Ectodermal cell (in vitro differentiated cells): ENCODE data around the gene PPFIA2.

ENCODE experiments used
- H3K27ac ChIP-seq: 2 replicates; pipeline ENCODE4 v1.7.0; 2013; ENCODE audit warnings: mild to moderate bottlenecking, low read depth, low read length; ENCODE audit not compliant: insufficient read depth, poor library complexity, severe bottlenecking
- H3K27me3 ChIP-seq: 2 replicates; pipeline ENCODE4 v1.7.0; 2013; ENCODE audit warnings: mild to moderate bottlenecking, low read length; ENCODE audit not compliant: insufficient read depth, control insufficient read depth, poor library complexity, severe bottlenecking
- H3K36me3 ChIP-seq: one replicate; pipeline ENCODE4 v1.7.0; 2013; ENCODE audit warnings: low read length; ENCODE audit not compliant: control insufficient read depth, insufficient read depth
- H3K4me1 ChIP-seq: one replicate; pipeline ENCODE4 v1.7.0; 2013; ENCODE audit warnings: low read length; ENCODE audit not compliant: control insufficient read depth, insufficient read depth
- H3K4me3 ChIP-seq: 2 replicates; pipeline ENCODE4 v1.7.0; 2013; ENCODE audit warnings: low read depth, low read length, control low read depth; ENCODE audit not compliant: insufficient read depth
- H3K9me3 ChIP-seq: 2 replicates; pipeline ENCODE4 v1.7.0; 2013; ENCODE audit warnings: mild to moderate bottlenecking, low read length, moderate library complexity; ENCODE audit not compliant: control insufficient read depth
- WGBS, 2 experiments: methylation state at CpG; one replicate each; pipeline ENCODE4 v1.1.7; 2013; ENCODE audit warnings: missing lambda C conversion rate in 2 of 2; 5-methylcytosine and 5-hydroxymethylcytosine counted together

PPFIA2 gene

GRCh38 chr12:81259360-81259759 is 499.8 kb downstream of the PPFIA2 start:
- Histone ChIP-seq H3K27ac (no peak overlapping the region), H3K4me3 (no peak overlapping the region), H3K27me3 (no peaks in the 10 kb centered on the region), H3K36me3 (no peaks in the 10 kb centered on the region), H3K4me1 (no peaks in the 10 kb centered on the region), H3K9me3 (no peaks in the 10 kb centered on the region)
- 94 to 96% methylated on average over 4 of the region's 4 CpGs for WGBS, 2 experiments

DNA sequence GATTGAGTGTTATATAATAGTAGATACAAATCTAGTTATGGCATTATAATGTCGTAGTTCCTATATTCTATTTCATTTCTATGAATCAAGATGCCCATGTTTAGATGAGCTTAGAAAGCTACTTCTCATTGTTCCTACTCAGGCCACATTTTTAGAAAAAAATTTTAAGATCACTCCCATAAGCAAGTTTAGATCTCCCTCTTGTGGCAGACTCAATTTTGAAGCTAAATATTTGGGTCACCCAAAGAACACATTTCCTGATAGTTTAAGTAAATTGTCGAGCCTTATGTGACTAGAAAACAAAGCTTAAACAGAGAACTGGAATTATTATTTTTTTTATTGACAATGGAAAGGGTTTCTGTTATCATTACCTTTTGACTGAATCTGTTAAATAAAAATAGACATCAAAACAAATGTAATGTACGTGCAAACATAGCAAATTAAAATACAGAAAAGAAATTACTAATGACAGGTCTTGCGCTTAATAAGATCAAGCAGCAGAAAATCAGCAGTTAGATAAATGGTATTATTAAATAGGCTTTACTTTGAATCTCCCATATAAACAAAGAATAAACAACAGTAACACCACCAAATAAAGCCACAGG is 501.1 kb downstream of the PPFIA2 start:
- no peaks in the 10 kb centered on the region for H3K4me1 ChIP-seq

DNA sequence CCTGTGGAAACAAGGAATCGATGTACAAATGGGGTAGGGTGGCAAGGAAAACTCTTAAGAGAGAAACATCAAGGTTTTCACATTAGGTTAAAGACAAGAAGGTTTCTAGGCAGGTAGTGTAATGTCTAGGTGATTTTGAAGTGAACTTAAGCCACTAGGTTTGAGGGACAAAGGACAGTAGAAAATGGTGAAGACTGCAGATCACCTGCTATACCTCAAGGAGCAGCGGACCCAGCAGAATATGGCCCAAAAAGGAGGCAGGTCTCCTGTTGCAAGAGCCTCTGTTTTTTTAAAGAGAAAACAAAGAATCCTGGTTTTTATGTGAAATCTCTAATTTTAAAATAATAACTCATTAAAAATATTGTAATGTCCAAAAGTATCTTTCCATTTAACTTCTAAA is 503.2 kb downstream of the PPFIA2 start:
- Histone ChIP-seq H3K4me1 (no peaks in the 10 kb centered on the region), H3K9me3 (no peaks in the 10 kb centered on the region), H3K27me3 (no peaks in the 10 kb centered on the region), H3K36me3 (no peaks in the 10 kb centered on the region), H3K27ac (no peak overlapping the region), H3K4me3 (no peak overlapping the region)
- WGBS, 2 experiments = 89 to 95% methylated on average over 2 of the region's 2 CpGs

More for the DNA sequence above, 501.1 kb downstream of the PPFIA2 start:
- H3K27me3 ChIP-seq = no peaks in the 10 kb centered on the region
- 90% methylated on average over 2 of the region's 4 CpGs; no CpG with 5 or more reads in 1 of the 2 experiments for WGBS, 2 experiments
- no peak overlapping the region for H3K4me3 ChIP-seq
- H3K36me3 ChIP-seq = no peaks in the 10 kb centered on the region
- H3K27ac ChIP-seq = no peak overlapping the region
- H3K9me3 ChIP-seq = no peaks in the 10 kb centered on the region

GRCh38 chr12:81255456-81255855 is 503.7 kb downstream of the PPFIA2 start:
- 81 to 85% methylated on average over 7 of the region's 7 CpGs for WGBS, 2 experiments
- no peak overlapping the region for H3K4me3 ChIP-seq
- H3K27me3 ChIP-seq = no peaks in the 10 kb centered on the region
- no peaks in the 10 kb centered on the region for H3K4me1 ChIP-seq
- H3K36me3 ChIP-seq = no peaks in the 10 kb centered on the region
- no peaks in the 10 kb centered on the region for H3K9me3 ChIP-seq
- H3K27ac ChIP-seq = no peak overlapping the region

GRCh38 chr12:81253360-81253759 is 505.8 kb downstream of the PPFIA2 start:
- Histone ChIP-seq H3K27ac (no peak overlapping the region), H3K4me3 (no peak overlapping the region), H3K4me1 (no peaks in the 10 kb centered on the region), H3K36me3 (no peaks in the 10 kb centered on the region), H3K27me3 (no peaks in the 10 kb centered on the region), H3K9me3 (no peaks in the 10 kb centered on the region)
- WGBS, 2 experiments = 92 to 95% methylated on average over 3 of the region's 3 CpGs

DNA sequence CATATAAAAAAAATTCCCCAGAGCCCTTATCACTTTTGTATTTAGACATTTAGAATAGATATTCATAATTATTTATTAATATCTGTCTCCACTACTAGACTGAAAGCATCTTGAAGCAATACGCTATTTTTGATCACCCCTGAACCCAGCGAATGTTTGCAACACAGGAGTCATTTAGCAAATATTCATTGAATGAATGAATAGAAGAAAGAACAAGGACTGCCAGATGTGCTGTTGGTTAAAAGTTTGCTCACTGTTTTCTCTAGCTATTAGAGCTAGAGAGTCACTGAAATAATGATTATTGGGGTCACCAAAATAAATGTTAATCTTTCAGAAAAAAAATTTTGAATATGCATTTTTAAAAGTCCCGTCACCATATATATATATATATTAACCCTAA is 506.9 kb downstream of the PPFIA2 start:
- H3K27me3 ChIP-seq = no peaks in the 10 kb centered on the region
- H3K36me3 ChIP-seq = no peaks in the 10 kb centered on the region
- H3K4me3 ChIP-seq = no peak overlapping the region
- H3K27ac ChIP-seq = no peak overlapping the region
- H3K4me1 ChIP-seq = no peaks in the 10 kb centered on the region
- no peaks in the 10 kb centered on the region for H3K9me3 ChIP-seq
- WGBS, 2 experiments = 88 to 95% methylated on average over 2 of the region's 3 CpGs

- no peaks in the 10 kb centered on the region for H3K36me3 ChIP-seq
- no peak overlapping the region for H3K4me3 ChIP-seq
- H3K27me3 ChIP-seq = no peaks in the 10 kb centered on the region
- WGBS, 2 experiments = 100% methylated on average over 2 of the region's 2 CpGs; no CpG with 5 or more reads in 1 of the 2 experiments
- no peaks in the 10 kb centered on the region for H3K4me1 ChIP-seq
- no peak overlapping the region for H3K27ac ChIP-seq
- H3K9me3 ChIP-seq = no peaks in the 10 kb centered on the region
These were observed 509.2 kb downstream of the PPFIA2 start for GRCh38 chr12:81249976-81250375.

GRCh38 chr12:81245907-81246570 is 513.1 kb downstream of the PPFIA2 start:
- 31 to 33% methylated on average over 4 of the region's 4 CpGs for WGBS, 2 experiments
- no peak overlapping the region for H3K4me3 ChIP-seq
- H3K27ac ChIP-seq = peak overlapping the region; percentile 1
- no peaks in the 10 kb centered on the region for H3K9me3 ChIP-seq
- H3K4me1 ChIP-seq = no peaks in the 10 kb centered on the region
- H3K27me3 ChIP-seq = no peaks in the 10 kb centered on the region
- H3K36me3 ChIP-seq = no peaks in the 10 kb centered on the region

DNA sequence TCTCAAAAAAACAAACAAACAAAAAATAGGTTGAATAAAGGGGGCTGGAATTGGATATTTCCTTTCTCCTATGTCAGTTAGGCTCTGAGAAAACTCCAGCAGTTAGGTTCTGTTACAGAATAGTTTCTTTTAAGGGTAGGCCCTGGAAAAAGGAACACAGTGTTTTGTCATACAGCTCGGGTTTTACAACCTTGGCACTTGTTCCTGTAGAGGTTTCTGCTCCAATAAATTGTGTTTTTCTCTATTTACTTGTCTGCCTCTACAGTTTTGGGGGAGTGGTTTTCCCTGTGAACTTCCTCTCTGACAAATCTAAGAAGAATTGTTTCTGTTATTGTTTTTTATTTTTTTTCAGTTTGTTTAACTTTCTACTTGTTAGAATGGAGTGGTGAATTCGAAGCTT is 513.7 kb downstream of the PPFIA2 start:
- Histone ChIP-seq H3K36me3 (no peaks in the 10 kb centered on the region), H3K4me1 (no peaks in the 10 kb centered on the region), H3K9me3 (no peaks in the 10 kb centered on the region), H3K4me3 (no peak overlapping the region), H3K27me3 (no peaks in the 10 kb centered on the region), H3K27ac (peak overlapping the region; percentile 1)
- 88 to 92% methylated on average over 2 of the region's 2 CpGs for WGBS, 2 experiments

- WGBS, 2 experiments = 98 to 100% methylated on average over 2 to 3 of the region's 3 CpGs
- H3K27me3 ChIP-seq = no peaks in the 10 kb centered on the region
- H3K9me3 ChIP-seq = no peaks in the 10 kb centered on the region
- H3K4me1 ChIP-seq = no peaks in the 10 kb centered on the region
- no peak overlapping the region for H3K4me3 ChIP-seq
- H3K27ac ChIP-seq = no peak overlapping the region
- H3K36me3 ChIP-seq = no peaks in the 10 kb centered on the region
These were observed 527.4 kb downstream of the PPFIA2 start for GRCh38 chr12:81231574-81232368.
